GM21423 (cell line): ENCODE measurements around the gene RAMP3.

Experiments
- ATAC-seq: cut with Tn5 transposase; IDR thresholded peaks from one replicate; pipeline ENCODE4 v1.9.1; 2021; ENCODE audit warnings: mild to moderate bottlenecking, moderate library complexity; ENCODE audit not compliant: unreplicated experiment

RAMP3 gene

GRCh38 chr7:45178241-45179225 is 20.9 kb downstream of the RAMP3 start:
- no peak for ATAC-seq

GRCh38 chr7:45179666-45180065 is 22.1 kb downstream of the RAMP3 start:
- no peak for ATAC-seq

- ATAC-seq = no peak
These were observed 22.7 kb downstream of the RAMP3 start for GRCh38 chr7:45180084-45180986.

- no peak for ATAC-seq
These were observed 23.8 kb downstream of the RAMP3 start for GRCh38 chr7:45181286-45181960.

DNA sequence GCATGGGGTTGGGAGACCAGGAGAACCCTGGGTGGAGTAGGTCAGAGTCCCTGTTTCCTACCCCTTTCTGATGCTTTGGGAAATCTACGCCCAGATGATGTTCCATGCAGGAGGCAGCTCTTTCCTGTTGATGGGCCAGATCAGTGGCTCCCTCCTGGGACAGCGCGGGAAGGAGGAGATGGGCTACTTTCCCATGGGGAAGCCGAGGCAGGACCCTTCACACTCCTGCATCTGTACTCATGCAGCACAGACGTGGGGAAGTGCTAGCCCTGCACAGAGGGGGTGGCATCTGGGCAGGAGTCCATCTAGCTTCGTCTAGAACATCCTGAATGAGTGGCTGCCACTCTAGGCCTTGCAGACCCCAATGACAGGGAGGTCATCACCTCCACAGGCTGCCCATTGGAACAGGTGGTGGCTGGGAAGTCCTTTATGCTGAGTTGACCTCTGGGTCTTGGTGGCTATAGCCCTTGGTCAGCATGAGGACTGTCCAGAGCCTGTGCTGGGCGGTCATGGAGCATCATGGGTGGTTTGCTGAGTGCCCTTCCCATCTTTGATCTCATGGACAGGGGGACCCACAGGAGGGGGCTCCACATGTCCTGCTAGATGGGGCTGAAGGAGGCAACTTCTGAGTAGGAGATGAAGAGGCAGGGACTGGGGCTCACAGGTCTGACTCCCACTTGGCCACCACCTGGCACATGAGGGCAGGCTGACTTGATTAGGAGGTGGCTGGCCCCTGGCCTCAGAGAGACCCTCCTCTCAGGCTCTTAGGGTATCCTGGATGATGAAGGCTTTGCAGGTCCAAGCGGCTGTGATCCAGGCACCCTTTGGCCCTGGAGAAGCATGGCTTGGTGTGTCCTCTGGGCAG is 24.6 kb downstream of the RAMP3 start:
- ATAC-seq = no peak

DNA sequence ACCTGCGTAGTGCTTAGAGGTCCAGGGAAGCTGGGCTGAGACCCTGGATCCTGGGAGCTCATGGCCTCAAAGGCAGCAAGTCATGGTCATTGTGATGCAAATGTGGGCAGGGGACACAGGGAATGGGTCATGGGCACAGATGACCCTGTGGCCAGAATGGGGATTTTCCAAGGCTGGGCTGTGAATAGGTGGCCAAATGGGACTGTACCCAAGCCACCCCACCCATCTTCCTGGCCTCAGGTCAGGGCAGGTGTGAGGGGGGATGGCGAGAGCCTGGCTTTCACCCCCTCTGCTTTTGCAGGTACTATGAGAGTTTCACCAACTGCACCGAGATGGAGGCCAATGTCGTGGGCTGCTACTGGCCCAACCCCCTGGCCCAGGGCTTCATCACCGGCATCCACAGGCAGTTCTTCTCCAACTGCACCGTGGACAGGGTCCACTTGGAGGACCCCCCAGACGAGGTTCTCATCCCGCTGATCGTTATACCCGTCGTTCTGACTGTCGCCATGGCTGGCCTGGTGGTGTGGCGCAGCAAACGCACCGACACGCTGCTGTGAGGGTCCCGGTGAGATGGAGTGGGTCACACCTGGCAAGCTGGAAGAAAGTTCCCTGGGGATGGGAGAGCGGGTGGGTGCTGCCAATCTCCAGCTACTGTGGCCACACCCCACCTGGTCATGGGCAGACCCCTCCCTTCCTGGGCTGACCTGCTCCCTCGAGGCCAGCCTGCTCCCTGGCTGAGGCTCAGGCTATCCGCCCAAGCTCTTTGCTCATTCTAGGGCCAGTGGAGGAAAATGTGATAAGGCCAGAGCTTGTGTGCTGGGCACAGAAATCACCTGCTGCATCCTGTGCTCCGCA is 25.5 kb downstream of the RAMP3 start:
- no peak for ATAC-seq

- no peak for ATAC-seq
These were observed 26.2 kb downstream of the RAMP3 start for GRCh38 chr7:45183711-45184210.

DNA sequence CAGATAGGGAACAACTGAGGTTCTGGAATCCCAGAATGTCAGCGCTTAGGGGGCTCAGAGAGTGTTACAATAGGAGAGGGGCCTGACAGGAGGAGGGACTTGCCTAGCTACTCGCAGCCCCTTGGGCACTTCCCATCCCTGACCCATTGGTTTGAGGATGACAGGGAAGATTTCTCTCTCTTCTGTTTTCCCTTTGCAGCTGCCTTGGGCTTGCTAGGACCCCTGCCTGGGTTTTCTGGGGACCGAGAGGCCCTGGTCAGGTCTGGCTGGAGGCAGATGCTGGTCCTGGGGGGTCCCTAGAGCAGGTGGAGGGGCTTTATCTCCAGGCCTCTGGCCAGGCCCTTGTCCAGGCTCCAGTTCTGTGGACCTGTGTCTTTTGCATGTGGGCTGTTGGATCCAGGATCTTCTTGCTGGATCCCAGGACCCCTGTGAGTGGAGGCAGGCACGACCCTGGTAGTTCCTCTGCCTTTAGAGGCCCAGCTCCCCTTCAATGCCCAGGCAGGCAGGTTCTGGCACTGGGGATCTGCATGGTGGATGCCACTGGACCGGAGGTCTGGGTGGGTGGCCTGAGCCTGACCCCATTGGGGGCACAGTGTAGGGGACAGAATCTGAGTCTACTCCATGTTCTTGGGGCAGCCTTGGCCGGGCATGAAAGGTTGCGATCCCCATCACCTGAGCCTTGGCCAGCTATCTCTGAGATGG is 26.9 kb downstream of the RAMP3 start:
- no peak for ATAC-seq

- no peak for ATAC-seq
These were observed 27.7 kb downstream of the RAMP3 start for GRCh38 chr7:45185028-45185863.

GRCh38 chr7:45185864-45186250 is 28.3 kb downstream of the RAMP3 start:
- ATAC-seq = no peak

DNA sequence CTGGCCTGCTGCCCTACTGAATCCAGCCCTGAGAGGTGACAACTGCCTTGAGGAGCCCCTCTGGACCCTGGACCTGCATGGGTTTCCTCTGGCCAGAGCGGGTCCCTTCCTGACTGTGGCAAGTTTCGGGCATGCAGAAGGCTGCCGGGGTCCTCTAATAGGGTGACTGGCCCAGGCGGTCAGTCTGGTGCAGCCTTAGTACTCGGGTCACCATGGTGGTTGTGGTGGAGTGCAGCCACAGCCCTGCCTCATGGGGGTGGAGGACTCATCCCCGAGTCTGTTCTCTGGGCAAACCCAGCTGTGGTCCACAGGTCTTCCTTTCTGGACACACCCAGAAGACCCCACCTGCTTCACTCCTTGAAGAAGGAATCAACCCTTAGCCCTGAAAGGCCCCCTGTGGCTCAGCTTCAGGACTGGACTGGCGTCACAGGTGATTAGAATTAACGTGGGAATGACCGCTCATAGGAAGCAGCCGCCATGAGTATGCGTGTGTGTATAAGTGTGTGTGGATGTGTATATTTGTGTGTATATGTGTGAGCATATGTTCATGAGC is 28.7 kb downstream of the RAMP3 start:
- no peak for ATAC-seq

GRCh38 chr7:45187089-45187945 is 29.7 kb downstream of the RAMP3 start:
- no peak for ATAC-seq

DNA sequence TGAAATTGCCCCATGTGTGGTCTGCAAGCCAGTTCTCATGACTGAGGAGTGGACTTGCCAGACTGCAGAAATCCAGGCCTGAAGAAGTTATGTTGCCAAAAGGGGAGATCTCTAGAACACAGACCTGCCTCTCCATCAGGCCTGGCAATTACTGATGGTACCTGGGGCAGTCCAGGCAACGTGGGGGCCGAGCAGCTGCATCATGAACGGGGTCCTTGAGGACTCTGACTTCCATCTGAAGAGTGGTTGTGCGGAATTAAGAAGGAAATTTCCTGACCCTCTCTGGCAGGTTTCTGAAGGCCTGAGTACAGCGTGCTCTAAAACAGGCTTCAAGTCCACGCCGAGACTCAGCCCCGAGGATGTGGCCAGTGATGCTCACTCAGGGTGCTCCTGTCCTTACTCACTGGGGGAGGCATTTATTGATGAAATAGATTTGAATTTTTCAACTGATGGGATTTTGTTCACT is 30.4 kb downstream of the RAMP3 start:
- ATAC-seq = no peak

GRCh38 chr7:45188736-45189135 is 31.1 kb downstream of the RAMP3 start:
- no peak for ATAC-seq

DNA sequence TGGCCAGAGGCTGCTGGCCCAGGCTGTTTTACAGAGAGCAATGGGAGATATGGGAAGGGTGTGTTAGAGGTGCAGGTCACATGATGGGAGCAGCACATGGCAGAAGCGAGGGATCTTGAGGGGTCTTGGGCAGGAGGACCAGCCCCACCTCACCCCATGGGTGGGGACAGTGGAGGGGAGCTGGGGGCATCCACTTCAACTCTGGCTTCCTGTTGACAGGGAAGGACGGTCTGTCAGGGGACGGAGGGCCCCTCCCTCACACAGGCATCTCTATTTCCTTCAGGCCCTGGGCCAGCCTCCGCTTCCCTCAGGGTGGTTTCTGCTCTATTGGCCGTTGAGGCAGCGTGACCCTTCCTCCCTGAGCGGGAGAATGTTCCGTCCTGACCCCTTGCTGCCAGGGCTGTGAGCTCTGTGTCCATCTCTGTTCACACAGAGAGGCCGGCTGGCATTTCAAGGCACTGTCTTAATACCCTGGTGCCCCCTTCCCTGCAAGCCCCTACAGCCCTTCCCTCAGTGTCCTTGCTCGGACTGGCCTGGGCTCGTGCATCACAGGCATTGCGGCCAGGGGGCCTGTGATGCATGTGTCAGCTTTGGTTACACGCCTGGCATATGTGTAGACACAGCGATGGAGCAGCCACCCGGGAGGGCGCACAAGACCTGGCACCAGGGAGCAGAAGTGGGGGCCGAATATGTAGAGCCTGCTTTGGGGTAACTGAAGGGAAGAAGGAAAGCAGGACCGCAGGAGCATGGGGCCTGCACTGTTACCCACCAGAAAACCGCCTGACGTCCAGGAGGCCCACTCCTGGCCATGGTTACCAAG is 31.8 kb downstream of the RAMP3 start:
- ATAC-seq = no peak
